Bone marrow (tissue), 2 donors: ENCODE results near the gene SCTR.

ENCODE experiments used
- DNase-seq, 2 donors: peaks; one replicate each; lab custom pipeline; 2025; lab: John Stamatoyannopoulos, UW

The SCTR gene

DNA sequence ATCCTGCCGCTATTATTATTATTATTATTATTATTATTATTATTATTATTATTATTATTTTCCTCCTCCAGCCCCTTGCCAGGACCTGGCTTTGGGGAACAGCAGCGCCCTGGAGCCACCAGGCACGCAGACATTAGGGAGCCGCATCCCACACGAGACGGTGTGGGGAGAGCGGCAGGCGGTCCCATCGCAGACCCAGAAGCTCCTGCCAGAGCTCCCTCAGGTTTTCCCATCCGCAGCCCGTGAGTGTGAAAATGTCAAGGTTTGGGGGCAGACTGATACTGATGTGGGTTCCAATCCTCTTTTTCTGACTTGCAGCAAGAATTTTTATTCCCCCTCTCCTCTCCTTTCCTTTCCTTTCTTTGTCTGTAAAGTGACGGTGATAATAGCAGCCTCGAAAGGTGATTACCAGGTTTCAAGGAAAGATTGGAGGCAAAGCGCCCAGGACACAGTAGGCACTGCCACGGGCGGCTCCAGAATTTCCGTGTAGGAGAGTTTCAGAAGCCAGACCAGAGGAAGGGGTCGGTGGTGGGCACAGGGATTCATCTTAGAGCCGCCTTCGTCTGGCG is 816 bp downstream of the SCTR start:
- no peak for DNase-seq

DNA sequence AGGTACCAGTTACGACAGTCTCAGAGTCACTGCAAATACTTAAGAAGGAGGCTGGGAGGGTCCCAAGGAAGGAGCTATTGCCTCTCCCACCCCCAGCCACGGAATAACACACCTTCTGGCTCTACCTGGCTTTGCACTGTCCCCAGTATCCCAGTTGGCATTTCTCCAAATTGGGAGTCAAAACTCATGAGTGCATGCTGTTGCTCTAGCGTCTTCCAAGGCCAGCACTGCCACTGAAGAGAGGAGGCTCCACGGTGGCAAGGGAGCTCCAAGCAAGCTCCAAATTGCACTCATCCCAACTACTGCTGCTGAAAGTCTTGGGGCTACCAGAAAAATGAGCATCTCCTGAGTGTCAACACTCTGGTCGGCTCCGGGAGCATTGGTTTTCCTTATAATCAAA is 1.6 kb downstream of the SCTR start:
- no peak for DNase-seq

DNA sequence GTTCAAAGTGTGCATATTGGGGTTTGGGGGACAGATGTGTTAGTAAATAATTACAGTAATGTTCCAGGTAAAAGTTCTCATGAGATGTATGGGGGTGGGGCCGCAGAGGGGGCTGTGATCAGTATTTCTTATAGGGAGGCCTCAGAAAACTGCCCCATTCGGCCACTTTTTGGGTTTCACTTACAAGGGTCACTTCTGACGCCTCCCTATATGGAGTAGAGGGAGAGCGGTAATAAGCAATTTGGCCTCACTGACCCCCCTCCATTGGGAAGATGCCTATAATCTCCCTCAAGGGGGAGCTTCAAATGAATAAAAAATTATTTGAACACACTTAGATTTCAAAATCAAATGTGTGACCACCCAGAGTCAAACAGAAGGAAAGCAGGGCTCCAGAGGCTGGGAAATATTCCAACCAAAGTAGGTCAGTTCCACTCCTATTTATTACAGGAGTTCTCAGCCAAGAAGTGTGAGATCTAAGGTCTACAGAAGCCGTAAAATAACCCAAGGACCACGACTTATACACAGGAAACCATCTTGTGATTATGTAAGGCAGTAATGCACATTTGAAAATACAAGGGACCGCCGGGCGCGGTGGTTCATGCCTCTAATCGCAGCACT is 2.7 kb downstream of the SCTR start:
- no peak for DNase-seq

DNA sequence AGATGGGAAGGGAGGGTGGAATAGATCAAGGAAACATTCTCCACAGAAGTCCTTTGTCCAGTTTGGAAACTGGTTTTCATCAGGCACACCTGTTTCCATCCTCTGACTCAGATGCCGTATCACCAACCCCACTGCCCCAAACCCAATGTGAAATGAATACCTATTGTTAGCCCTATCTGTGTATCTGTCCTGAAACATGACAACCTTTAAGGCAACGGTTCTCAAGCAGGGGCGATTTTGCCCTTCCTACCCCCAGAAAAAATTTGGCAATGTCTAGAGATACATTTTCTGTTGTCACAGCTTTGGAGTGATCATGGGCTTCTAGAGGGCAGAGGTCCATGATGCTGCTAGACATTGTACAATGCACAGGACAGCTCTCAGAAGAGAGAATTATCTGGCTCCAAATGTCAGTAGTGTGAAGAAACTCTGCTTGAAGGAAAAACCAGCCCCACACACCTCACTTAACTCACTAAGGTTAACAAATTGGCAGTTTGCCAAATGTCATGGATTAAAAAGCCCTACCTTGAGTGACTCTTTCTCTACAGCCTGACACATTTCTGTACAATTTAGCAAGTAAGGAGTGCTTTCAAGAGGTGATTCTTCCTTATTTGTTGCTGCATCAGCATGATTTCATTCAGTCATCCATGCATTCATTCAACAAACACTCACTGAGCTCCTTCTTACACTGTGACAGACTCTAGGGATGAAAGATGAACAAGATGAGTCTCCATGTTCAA is 3.4 kb downstream of the SCTR start:
- no peak for DNase-seq

DNA sequence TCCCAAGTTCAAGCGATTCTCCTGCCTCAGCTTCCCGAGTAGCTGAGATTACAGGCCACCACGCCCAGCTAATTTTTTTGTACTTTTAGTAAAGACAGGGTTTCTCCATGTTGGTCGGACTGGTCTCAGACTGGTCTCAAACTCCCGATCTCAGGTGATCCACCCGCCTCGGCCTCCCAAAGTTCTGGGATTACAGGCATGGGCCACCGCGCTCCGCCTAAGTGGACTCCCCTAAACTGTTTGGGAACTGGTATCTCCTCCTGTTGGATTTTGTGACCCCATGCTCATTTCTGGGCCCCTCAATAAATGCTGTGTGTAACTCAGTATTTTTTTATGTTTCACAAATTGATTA is 5.2 kb downstream of the SCTR start:
- DNase-seq = no peak

DNA sequence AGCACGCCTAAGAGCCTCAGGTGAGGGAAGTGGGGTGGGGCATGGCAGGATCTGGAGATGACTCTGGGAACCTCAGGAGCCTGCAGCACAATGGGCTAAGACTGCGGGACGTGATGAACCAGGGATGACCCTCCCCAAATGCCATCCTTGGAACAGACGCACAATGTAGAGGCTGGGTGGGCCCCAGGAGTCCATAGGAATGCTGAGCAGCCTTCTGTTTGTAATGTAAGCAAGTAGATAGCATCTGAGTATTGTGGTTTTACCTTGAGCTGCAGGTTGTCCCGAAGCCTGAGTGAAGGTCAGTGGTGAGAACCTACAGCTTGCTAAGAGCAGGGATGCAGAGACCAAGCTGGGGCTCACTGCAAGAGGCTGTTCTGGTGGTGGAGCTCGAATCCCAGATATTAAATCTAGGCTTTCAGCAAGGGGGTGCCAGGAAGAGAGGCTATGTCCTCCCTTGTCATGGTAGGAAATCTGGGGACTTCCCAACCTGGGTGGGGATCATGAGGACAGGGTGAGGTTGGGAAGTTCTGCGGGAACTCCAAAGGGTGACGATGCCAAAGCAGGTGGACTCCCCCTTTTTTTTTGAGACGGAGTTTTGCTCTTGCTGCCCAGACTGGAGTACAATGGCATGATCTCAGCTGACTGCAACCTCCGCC is 5.8 kb downstream of the SCTR start:
- no peak for DNase-seq

DNA sequence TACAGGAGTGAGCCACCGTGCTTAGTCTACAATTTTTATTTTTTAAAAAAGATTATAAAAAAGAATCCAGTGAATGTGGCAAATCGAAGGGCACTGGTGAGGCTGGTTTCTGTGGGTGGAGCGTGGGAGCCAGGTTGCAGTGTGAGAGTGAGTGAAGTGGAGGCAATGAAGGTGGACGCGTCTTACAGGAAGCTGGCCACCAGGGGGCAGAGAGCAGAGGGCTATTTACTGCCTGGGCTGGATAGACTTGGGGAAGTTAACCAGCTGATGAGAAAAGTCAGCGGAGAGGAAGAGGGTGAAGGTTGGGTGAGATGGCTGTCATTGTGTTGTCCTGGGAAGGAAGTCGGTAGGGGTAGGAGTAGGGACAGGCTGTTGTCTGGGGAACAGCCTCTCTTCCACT is 6.8 kb downstream of the SCTR start:
- peak; percentile 12 to 53 for DNase-seq

DNA sequence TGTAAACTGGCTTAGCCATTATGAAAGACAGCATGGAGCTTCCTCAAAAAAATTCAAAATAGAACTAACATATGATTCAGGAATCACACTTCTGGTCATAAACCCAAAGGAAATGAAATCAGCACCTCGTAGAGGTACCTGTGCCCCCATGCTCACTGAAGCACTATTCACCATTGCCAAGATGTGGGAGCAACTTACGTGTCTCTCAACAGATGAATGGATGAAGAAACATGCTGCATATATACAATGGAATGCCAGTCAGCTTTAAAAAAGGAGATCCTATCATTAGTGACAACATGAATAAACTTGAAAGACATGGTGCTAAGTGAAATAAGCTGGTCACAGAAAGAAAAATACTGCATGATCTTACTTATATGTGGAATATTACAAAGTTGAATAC is 8.2 kb downstream of the SCTR start:
- no peak for DNase-seq

DNA sequence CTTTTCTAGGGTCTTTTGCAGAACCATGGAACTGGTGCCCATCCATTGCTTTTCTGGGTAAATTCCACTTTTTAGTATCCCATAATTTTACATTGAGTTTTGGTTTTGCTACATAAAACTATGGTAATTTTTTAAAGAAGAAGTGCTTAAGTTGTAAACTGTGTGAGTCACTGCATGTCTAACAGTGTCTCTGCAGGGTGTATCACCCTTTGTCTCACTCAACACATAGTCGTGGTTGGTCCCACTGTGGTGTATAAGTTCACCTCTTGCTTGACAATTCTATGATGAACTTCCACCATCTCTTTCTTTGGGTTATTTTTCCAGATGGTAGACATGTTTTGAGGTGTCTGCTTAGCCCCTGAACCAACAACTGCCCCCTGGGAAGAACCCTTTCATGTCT is 10.5 kb downstream of the SCTR start:
- no peak for DNase-seq

DNA sequence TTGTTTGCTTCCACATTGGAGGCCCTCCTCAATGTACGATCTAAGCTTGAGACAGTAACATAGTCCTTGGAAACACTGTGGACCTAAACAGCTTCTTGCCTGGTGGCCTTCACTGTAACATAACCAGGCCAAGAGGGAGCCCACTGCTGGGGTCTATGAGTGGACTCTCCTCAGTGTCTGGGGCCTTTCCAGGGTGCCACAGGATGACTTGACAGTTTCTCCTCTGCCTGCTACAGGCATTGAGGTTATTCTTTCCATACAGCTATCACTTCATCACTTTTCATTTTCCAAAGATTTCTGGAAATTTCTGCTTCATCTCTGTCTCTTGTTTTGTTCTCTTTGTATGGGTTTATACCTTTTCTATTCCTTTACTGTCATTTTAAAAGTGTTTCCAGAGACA is 11.3 kb downstream of the SCTR start:
- DNase-seq = no peak

DNA sequence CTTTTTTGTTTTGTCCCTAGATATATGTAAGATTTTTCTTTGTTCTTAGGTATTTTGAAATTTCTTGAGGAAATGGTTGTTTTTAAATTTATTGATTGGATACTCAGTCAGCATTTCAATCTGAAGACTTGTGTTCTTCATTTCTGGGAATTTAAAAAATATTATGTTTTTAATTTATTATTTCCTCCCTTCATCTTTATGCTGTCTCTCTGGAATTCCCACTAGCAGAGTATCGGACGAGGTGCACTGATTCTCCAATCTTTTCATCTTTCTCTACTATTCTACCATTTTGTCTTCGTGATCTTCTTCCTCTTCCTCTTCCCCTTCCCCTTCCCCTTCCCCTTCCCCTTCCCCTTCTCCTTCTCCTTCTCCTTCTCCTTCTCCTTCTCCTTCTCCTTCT is 12.3 kb downstream of the SCTR start:
- DNase-seq = no peak

DNA sequence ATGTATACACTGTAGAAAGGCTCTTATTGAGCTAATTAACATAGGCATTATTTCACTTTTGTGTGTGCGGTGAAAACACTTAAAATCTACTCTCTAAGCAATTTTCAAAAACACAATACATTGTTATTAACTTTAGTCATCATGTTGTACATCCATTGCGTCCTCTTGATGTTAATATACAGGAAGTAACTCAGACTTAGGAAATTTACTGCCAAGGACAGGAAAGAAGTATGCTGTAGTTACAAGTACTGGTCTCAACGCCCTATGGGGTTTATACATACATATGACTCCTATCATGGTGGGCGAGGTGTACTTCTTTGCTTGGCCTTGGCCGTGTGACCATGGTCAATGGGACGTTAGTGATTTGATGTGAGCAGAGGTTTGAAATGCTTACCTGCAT is 15.5 kb downstream of the SCTR start:
- no peak for DNase-seq

DNA sequence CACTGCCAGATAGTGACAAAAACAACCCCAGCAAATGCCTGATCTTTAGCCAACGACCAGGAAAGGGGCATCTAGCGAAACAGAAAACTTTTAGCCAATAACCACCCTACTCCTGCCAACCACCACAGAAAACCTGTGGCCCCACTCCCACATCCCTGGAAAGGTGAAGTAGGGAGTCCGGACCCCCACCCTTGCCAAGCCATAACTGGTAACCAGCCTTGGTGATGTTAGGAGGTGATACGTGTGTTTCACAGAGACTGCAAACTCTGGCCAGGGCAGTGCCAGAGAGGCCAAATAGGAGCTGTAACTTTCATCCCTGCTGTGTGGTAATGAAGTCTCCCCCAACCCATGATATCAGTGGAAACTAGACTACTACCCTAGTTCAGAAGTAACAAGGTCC is 27.6 kb downstream of the SCTR start:
- no peak for DNase-seq

DNA sequence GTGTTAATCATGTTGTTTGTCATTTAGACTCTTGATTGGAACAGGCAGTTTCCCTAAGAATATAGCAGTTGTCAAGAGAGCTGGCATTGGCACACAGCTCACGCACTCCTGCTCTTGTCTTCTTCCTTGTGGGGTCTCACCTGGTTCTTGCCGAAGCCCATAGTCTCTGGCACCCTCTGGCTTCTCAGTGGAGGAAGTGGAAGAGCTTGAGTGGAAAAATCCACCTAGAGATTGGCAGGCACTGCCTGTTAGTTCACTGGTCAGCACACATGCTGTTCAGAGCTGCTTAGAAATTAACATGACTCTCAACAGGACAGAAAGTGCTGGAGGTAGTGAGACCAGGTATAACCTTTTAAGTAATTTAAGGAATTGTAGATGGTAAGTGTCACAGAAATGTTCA is 28.3 kb downstream of the SCTR start:
- DNase-seq = no peak

DNA sequence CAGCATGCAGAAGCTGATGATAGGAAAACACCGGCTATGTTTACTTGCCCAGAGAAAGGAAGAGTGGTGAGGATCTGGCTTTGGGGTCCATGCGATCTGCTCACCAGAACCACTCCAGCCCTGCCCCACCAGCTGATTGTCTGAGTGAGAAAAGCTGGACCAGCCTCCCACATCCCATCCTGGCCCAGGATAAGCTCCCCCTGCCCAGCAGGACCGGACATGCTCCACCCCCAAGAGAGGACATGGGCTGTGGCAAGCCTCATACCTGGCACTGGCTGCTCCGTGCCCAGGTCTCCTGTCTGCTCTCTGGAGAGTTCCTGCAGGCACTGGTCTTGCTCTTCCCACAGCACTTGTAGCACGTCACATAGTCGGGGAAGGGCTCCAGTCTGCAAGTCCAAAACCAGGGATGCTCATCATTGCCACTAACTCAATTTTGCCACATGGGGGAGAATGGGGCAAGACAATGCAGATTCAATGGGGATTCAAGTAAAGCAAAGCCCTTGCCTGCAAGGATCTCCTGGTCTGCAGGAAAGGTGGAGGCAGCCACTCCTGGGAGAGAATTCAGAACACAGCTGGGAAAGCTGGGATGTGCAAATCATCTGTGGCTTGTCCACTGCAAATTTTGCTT is 30.0 kb downstream of the SCTR start:
- no peak for DNase-seq

DNA sequence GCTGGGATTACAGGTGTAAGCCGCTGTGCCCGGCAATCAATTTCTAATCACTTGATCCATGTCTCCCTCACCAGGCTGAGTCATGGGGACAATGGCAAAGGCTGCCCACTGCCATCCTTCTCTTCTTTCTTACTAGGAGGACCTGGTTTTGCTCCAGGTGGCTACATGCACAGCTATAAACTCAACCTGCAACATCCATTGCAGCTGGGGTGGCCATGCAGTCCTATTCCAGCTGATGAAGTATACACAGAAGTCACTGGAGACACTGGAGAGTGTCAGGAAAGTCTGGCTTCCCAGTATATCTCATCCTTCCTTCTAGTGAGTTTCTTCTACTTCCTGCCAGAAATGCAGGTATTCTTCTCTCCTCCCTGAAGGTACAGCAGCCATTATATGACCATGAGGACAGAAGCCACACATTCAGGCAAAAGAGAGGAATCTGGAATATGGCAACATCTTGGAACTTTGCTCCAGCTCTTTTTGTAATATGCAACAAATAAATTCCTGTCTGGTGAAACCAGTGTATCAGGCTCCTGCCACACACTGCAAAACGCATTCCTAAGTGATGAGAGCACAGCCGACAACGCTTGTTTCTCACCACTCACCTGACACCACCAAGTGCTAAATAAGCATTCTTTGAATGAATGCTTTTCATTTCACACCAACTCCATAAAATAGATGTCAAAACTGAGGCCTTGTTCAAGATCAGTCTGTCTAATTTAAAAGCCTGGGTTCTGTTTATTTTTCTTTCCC is 32.3 kb downstream of the SCTR start:
- no peak for DNase-seq

DNA sequence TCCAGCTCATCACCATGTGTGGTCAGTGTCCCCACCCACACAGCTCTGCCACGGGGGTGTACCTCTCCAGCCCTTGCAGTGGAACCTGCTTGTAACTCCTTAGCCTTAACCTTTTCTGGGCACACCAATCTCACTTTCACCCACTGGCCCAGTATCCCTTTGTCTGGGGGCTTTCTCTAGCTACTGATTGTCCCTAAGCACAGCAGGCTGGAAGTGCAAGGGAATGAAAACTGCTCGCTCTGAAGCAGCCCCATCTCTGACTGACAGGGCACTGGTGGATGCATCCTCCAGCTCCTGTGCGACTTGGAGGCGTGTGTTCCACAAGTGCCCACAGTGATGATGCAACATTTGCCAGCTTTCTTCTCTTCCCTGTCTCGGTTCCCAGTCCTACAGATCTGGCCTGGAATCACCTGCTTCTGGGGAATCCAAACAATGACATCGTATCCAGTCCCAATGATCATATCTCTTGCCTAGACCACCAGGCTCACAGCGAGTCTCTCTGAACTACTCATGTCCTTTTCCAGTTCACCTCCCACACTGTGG is 33.6 kb downstream of the SCTR start:
- DNase-seq = no peak

DNA sequence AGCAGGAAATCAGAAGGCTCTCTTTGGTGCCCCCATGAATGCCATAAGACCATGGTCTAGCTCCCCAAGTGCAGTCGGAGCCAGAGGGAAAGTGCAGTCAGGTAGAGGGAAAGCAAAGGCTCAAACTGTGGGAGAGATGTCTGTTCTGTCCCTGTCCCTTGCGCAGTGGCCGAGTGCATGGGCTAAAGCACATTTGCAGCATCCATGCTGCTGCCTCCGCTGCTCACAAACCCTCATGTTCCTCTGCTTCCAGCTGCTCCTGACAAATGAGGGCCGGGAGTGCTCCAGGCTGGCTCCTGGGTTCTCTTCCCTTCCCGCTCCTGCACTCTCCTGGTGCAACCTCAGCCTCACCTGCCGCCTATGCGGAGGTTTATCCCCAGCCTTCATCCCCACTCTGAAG is 34.2 kb downstream of the SCTR start:
- no peak for DNase-seq

DNA sequence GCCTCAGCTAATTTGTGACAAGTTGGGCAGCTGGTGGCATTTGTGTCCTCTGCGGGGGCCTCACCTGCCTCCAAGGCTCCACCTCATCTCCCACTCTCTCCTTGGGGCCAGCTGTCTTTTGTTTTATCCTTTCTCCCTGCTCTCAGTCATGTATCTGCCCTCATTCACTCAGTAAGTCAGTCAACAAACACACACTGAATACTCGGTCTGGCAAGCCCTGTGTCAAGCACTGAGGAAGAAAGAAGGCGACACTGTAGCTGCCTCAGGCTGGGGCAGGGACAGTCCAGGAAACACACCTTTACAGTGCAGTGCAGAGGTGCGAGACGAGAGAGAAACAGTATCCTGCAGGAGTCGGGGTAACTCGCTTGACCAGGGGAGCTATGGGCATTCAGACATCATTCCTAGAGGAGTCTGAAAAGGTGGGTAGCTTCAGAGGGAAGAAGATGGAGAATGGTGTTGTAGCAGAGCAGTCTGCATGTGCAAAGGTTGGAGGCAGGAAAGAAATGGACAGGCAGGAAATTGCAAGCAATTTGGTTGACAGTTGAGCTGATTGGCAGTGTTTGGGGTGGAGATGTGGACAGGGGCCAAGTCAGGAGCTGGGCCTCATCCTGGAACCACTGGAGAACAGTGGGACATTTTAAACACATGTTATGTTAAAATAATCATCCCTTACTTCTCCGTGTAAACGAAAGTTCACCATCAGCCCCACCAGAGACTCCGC is 34.9 kb downstream of the SCTR start:
- DNase-seq = no peak

DNA sequence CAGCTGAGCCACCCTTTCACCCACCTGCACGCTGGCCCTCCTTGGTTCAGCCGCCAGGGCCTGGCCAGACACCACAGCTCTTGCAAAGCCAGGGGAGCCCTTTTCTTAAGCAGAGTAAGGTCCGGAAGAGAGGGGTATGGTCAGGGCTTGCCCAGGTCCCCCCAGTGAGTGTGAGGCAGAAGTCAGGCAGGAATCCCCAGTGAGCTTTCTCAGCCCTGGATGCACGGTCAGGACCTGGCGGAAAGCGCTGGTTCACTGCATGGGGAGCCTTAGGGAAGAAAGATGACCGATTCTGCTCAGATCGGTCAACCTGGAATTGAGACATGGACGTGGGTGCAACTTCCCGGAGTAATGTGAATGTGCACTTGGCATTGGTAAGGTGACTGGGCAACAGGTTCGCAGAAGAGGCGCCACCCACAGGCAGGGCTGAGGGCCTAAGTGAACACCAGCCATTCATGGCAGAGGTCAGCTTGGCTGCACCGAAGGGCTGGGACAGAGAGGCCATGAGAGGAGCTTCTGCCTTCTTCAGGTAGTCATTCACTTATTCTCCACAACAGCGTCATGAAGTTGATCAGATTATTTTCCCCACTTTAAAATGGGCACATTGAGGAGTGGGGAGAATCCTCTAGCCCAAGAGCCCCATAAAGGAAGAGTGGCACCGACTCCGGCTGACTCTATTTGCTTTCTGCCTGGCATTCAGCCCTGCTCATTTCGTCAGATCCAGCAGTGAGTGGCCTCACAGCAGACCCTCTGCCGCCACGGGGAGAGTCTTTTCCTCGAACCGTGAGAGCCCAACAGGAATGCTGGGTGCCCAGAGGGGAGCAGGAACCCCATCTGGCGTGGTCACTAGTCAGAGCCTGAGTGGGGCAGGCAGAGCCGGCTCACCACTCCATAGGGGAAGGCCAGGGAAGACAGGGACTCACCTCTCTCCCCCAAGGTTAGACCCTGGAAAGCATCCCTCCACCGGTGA is 35.8 kb downstream of the SCTR start:
- DNase-seq = no peak
